Tibial nerve (tissue), 4 donors: ENCODE measurements around the gene COL4A3. TPM values are rescaled to one million over a fixed set of nuclear protein-coding genes. Genes with fewer than 3 reads are reported as not detected.

Source experiments
- DNase-seq, 2 donors: peaks; one replicate each; pipeline ENCODE4 v3.0.0-alpha.2; 2019; ENCODE audit warnings: low spot score in 2 of 2
- H3K27ac ChIP-seq, 4 donors: fragments of 200-600 bp; sonication (generic) in 3 of 4; one replicate each; pipeline ENCODE4 v1.5.1; 2017 to 2019; ENCODE audit warnings: mild to moderate bottlenecking in 1 of 4
- H3K27me3 ChIP-seq, 2 donors: fragments of 200-600 bp; sonication (generic) in 1 of 2; one replicate each; pipeline versions ENCODE4 v1.5.1 to v1.6.0; 2017 to 2019
- H3K36me3 ChIP-seq, 3 donors: fragments of 200-600 bp; sonication (generic); one replicate each; pipeline ENCODE4 v1.5.1; 2018 to 2019
- H3K4me1 ChIP-seq, 4 donors: fragments of 200-600 bp; sonication (generic) in 3 of 4; one replicate each; pipeline ENCODE4 v1.5.1; 2017 to 2019
- H3K4me3 ChIP-seq, 4 donors: fragments of 200-600 bp; sonication (generic) in 3 of 4; one replicate each; pipeline ENCODE4 v1.5.1; 2017 to 2019; ENCODE audit warnings: mild to moderate bottlenecking in 1 of 4, moderate library complexity in 1 of 4
- H3K9me3 ChIP-seq, 4 donors: fragments of 200-600 bp; sonication (generic) in 3 of 4; one replicate each; pipeline ENCODE4 v1.5.1; 2017 to 2019
- CTCF ChIP-seq, 5 experiments: fragments of 200-600 bp in 3 of 5; fragments of 450-650 bp in 2 of 5; sonication (generic) in 3 of 5; IDR thresholded peaks; one replicate each; pipeline ENCODE4 v1.5.1; 2016 to 2019; ENCODE audit warnings: antibody characterized with exemption in 5 of 5, mild to moderate bottlenecking in 3 of 5, moderate library complexity in 2 of 5
- EP300 ChIP-seq, 2 donors: sonication (generic); formaldehyde crosslinking; IDR thresholded peaks; one replicate each; pipeline ENCODE4 v1.6.1; 2017; ENCODE audit warnings: antibody characterized with exemption in 2 of 2, mild to moderate bottlenecking in 1 of 2
- POLR2A ChIP-seq, 2 donors: fragments of 450-650 bp; IDR thresholded peaks; one replicate each; pipeline ENCODE4 v1.6.1; 2017; ENCODE audit warnings: antibody characterized with exemption in 2 of 2, mild to moderate bottlenecking in 2 of 2, moderate library complexity in 2 of 2
- WGBS, 2 donors: methylation state at CpG; one replicate each; pipeline ENCODE4 v1.1.5; 2018; 5-methylcytosine and 5-hydroxymethylcytosine counted together
- total RNA-seq, 4 donors: library from RNA; depleted of rRNA; stranded (reverse); fragments of >200 nt; gene quantifications; one replicate each; pipeline ENCODE4 v1.1.0, GENCODE V29; 2016

The COL4A3 gene
- total RNA-seq, 4 donors from 2014 or later: 3.9 to 8.6 (median 7.6) TPM

GRCh38 chr2:227285741-227286236, 121.4 kb downstream of the COL4A3 start:
- DNase-seq: no peak
- H3K4me3 ChIP-seq: no peak overlapping the region
- WGBS, 2 donors: 82 to 85% methylated on average over 6 of the region's 6 CpGs
- no peak overlapping the region for H3K27ac ChIP-seq
- TF ChIP-seq EP300 (IDR thresholded peaks at IDR 0.05) (no peak), POLR2A (IDR thresholded peaks at IDR 0.05) (no peak), CTCF (IDR thresholded peaks at IDR 0.05) (no peak)
- H3K27me3 ChIP-seq: no peaks in the 10 kb centered on the region
- peaks cover 0 to under 1% (median 0%) of the 10 kb centered on the region in 3 donors for H3K36me3 ChIP-seq
- no peaks in the 10 kb centered on the region for H3K4me1 ChIP-seq
- peaks cover 0 to 13% (median 0%) of the 10 kb centered on the region in 4 donors for H3K9me3 ChIP-seq

GRCh38 chr2:227287771-227288170, 123.3 kb downstream of the COL4A3 start:
- DNase-seq: no peak

GRCh38 chr2:227292314-227292713, 127.9 kb downstream of the COL4A3 start:
- DNase-seq: no peak
- Histone ChIP-seq H3K27me3 (no peaks in the 10 kb centered on the region), H3K36me3 (no peaks in the 10 kb centered on the region), H3K4me3 (no peak overlapping the region), H3K27ac (no peak overlapping the region), H3K9me3 (peaks cover 0 to 2% (median 0%) of the 10 kb centered on the region in 4 donors), H3K4me1 (no peaks in the 10 kb centered on the region)
- WGBS, 2 donors: 81 to 83% methylated on average over 3 of the region's 3 CpGs
- TF ChIP-seq EP300 (IDR thresholded peaks at IDR 0.05) (no peak), CTCF (IDR thresholded peaks at IDR 0.05) (no peak), POLR2A (IDR thresholded peaks at IDR 0.05) (no peak)

More at GRCh38 chr2:227287771-227288170, 123.3 kb downstream of the COL4A3 start:
- H3K9me3 ChIP-seq: peaks cover 0 to 7% (median 0%) of the 10 kb centered on the region in 4 donors
- H3K4me3 ChIP-seq: no peak overlapping the region
- WGBS, 2 donors: 91 to 92% methylated on average over 5 of the region's 5 CpGs
- no peaks in the 10 kb centered on the region for H3K4me1 ChIP-seq
- H3K27me3 ChIP-seq: no peaks in the 10 kb centered on the region
- H3K36me3 ChIP-seq: no peaks in the 10 kb centered on the region
- TF ChIP-seq CTCF (IDR thresholded peaks at IDR 0.05) (no peak), POLR2A (IDR thresholded peaks at IDR 0.05) (no peak), EP300 (IDR thresholded peaks at IDR 0.05) (no peak)
- H3K27ac ChIP-seq: no peak overlapping the region

GRCh38 chr2:227293531-227293930, 129.1 kb downstream of the COL4A3 start:
- Histone ChIP-seq H3K4me1 (no peaks in the 10 kb centered on the region), H3K27ac (no peak overlapping the region), H3K27me3 (no peaks in the 10 kb centered on the region), H3K36me3 (no peaks in the 10 kb centered on the region), H3K4me3 (no peak overlapping the region), H3K9me3 (peaks cover 0 to 2% (median 0%) of the 10 kb centered on the region in 4 donors)
- TF ChIP-seq POLR2A (IDR thresholded peaks at IDR 0.05) (no peak), EP300 (IDR thresholded peaks at IDR 0.05) (no peak), CTCF (IDR thresholded peaks at IDR 0.05) (no peak)
- WGBS, 2 donors: 69 to 85% methylated on average over 4 of the region's 4 CpGs
- DNase-seq: no peak

GRCh38 chr2:227295806-227296205, 131.4 kb downstream of the COL4A3 start:
- TF ChIP-seq CTCF (IDR thresholded peaks at IDR 0.05): no peak
- no peak for TF ChIP-seq POLR2A (IDR thresholded peaks at IDR 0.05)
- no peak for TF ChIP-seq EP300 (IDR thresholded peaks at IDR 0.05)
- H3K27ac ChIP-seq: no peak overlapping the region

More at GRCh38 chr2:227295806-227296205, 131.4 kb downstream of the COL4A3 start:
- Histone ChIP-seq H3K9me3 (peaks cover 0 to 2% (median 0%) of the 10 kb centered on the region in 4 donors), H3K36me3 (no peaks in the 10 kb centered on the region), H3K4me1 (no peaks in the 10 kb centered on the region), H3K4me3 (no peak overlapping the region), H3K27me3 (no peaks in the 10 kb centered on the region)
- DNase-seq: no peak
- 73 to 75% methylated on average over 4 of the region's 4 CpGs for WGBS, 2 donors
